HepG2 (cell line): ENCODE measurements around the gene GMPPA. TPM values are rescaled to one million over a fixed set of nuclear protein-coding genes. Genes with fewer than 3 reads are reported as not detected.

Experiments
- ATAC-seq: fragments of 200-7000 bp; cut with Tn5 transposase; 3 replicates; pipeline ENCODE4 v1.9.1; 2020; ENCODE audit warnings: mild to moderate bottlenecking, moderate library complexity
- BruUV-seq: library from RNA; stranded (reverse); fragments of 400-500 nt; replicated peaks from 2 replicates; lab custom pipeline; 2021; lab: Mats Ljungman, UMichigan
- CTCF ChIA-PET: fragments of 300-600 bp; formaldehyde crosslinking; extraction: SDS; loops from one replicate; lab custom pipeline; 2021; ENCODE audit warnings: low total read pairs, inconsistent platforms, low intra/inter-chr PET ratio; lab: Yijun Ruan, JAX
- POLR2A ChIA-PET: fragments of 350-600 bp; sonication (Branson Sonifier 250); formaldehyde crosslinking; loops from one replicate; lab custom pipeline; 2020; ENCODE audit warnings: antibody characterized with exemption, inconsistent platforms; lab: Yijun Ruan, JAX
- DNase-seq: peaks from one replicate; pipeline ENCODE4 v3.0.0-alpha.2; 2015; ENCODE audit warnings: low spot score
- FAIRE-seq: peaks from 3 replicates; lab custom pipeline; 2011; peaks lifted over from hg19 to GRCh38; lab: Jason Lieb, UNC
- H2AFZ ChIP-seq: one replicate; pipeline ENCODE4 v1.6.1; 2011; ENCODE audit warnings: low read length, inconsistent platforms
- H3K27ac ChIP-seq: fragments of 300-600 bp; 3 replicates; pipeline ENCODE4 v1.8.0; 2011; ENCODE audit warnings: mixed run types, mild to moderate bottlenecking, mixed read lengths, low read length, inconsistent platforms; ENCODE audit not compliant: insufficient read depth; ENCODE audit errors: extremely low read length
- H3K27me3 ChIP-seq, 2 experiments: fragments of 200-600 bp in 1 of 2; 2 replicates in 1 of 2; 3 replicates in 1 of 2; pipeline versions ENCODE4 v1.6.0 to v1.8.0; 2011; ENCODE audit warnings: low read length in 2 of 2, mild to moderate bottlenecking in 2 of 2, moderate library complexity in 2 of 2, inconsistent platforms in 1 of 2; ENCODE audit not compliant: insufficient read depth in 2 of 2, control insufficient read depth in 1 of 2
- H3K36me3 ChIP-seq, 2 experiments: fragments of 200-600 bp in 1 of 2; replicated peaks in 1 of 2; 2 replicates in 1 of 2; 3 replicates in 1 of 2; pipeline versions ENCODE4 v1.5.1 to v1.8.0; 2011; ENCODE audit warnings: low read length in 2 of 2, inconsistent platforms in 1 of 2; ENCODE audit not compliant: insufficient read depth in 2 of 2, control insufficient read depth in 1 of 2
- H3K4me1 ChIP-seq: 2 replicates; pipeline ENCODE4 v1.5.1; 2012; ENCODE audit warnings: low read length, inconsistent platforms; ENCODE audit not compliant: insufficient read depth
- H3K4me2 ChIP-seq: 2 replicates; pipeline ENCODE4 v1.6.0; 2011; ENCODE audit warnings: low read depth, low read length, inconsistent platforms
- H3K4me3 ChIP-seq, 3 experiments: fragments of 200-600 bp in 1 of 3; sonication (generic), shearing (Covaris generic) in 1 of 3; replicated peaks in 1 of 3; 2 replicates each; pipeline ENCODE4 v1.5.1; 2011 to 2016; ENCODE audit warnings: low read length in 3 of 3, inconsistent platforms in 2 of 3, low read depth in 2 of 3, mild to moderate bottlenecking in 2 of 3, control low read depth in 1 of 3, mixed read lengths in 1 of 3; ENCODE audit not compliant: insufficient read depth in 1 of 3
- H3K79me2 ChIP-seq: one replicate; pipeline ENCODE4 v1.6.1; 2011; ENCODE audit warnings: low read length, inconsistent platforms; ENCODE audit not compliant: insufficient read depth
- H3K9ac ChIP-seq: 2 replicates; pipeline ENCODE4 v1.6.0; 2011; ENCODE audit warnings: mild to moderate bottlenecking, low read depth, low read length, inconsistent platforms; ENCODE audit not compliant: insufficient read depth
- H3K9me3 ChIP-seq: 2 replicates; pipeline ENCODE4 v1.5.1; 2012; ENCODE audit warnings: mild to moderate bottlenecking, low read length
- H4K20me1 ChIP-seq: 2 replicates; pipeline ENCODE4 v1.6.0; 2011; ENCODE audit warnings: inconsistent platforms, mild to moderate bottlenecking, low read length, moderate library complexity; ENCODE audit not compliant: insufficient read depth
- AGO2 ChIP-seq: fragments of 200-400 bp; formaldehyde crosslinking; optimal IDR thresholded peaks from 2 replicates; pipeline ENCODE3; 2017; ENCODE audit warnings: mild to moderate bottlenecking, low read depth, low read length, moderate library complexity
- EZH2 ChIP-seq: conservative IDR thresholded peaks from 2 replicates; pipeline ENCODE4 v1.6.1; 2012; ENCODE audit warnings: mild to moderate bottlenecking, low read depth, low read length, moderate library complexity
- GATA4 ChIP-seq: sonication (generic); IDR thresholded peaks from 2 replicates; pipeline ENCODE4 v1.6.1; 2016; ENCODE audit warnings: antibody characterized with exemption, low read depth, borderline replicate concordance
- LCORL ChIP-seq, 2 experiments: fragments of 450-650 bp in 1 of 2; sonication (generic) in 1 of 2; formaldehyde crosslinking in 1 of 2; IDR thresholded peaks; 2 replicates each; pipeline versions ENCODE4 v1.5.0 to v1.6.1; 2017 to 2020; ENCODE audit warnings: antibody characterized with exemption in 1 of 2, missing genetic modification reagents in 1 of 2
- MTF2 ChIP-seq: sonication (generic); formaldehyde crosslinking; IDR thresholded peaks from 2 replicates; pipeline ENCODE4 v1.5.0; 2020; ENCODE audit warnings: missing genetic modification reagents, borderline replicate concordance
- THAP11 ChIP-seq: IDR thresholded peaks from 2 replicates; pipeline ENCODE4 v1.6.1; 2016; ENCODE audit warnings: missing biosample characterization, missing genetic modification reagents
- ZNF430 ChIP-seq: sonication (generic); formaldehyde crosslinking; IDR thresholded peaks from 2 replicates; pipeline ENCODE4 v1.9.0; 2021; ENCODE audit warnings: mild to moderate bottlenecking, missing genetic modification reagents
- ZNF564 ChIP-seq: sonication (generic); formaldehyde crosslinking; IDR thresholded peaks from 2 replicates; pipeline ENCODE4 v1.8.1; 2023; ENCODE audit warnings: mild to moderate bottlenecking, missing genetic modification reagents
- ZNF616 ChIP-seq: sonication (generic); formaldehyde crosslinking; IDR thresholded peaks from 2 replicates; pipeline ENCODE4 v1.5.0; 2020; ENCODE audit warnings: low read depth, mild to moderate bottlenecking, missing genetic modification reagents
- WGBS: methylation state at CpG from one replicate; pipeline ENCODE4 v1.1.6; 2017; ENCODE audit warnings: low lambda C conversion rate; 5-methylcytosine and 5-hydroxymethylcytosine counted together
- in situ Hi-C: cut with HindIII; loops from 2 replicates; pipeline ENCODE4 v1.10.0; 2017; ENCODE audit warnings: low pct_unique_long_range_greater_than_20kb; ENCODE audit not compliant: extremely low pct_ligation_motif_present
- intact Hi-C: fragments of 100-400 bp; cut with micrococcal nuclease; formaldehyde crosslinking; loops from one replicate; pipeline ENCODE4 v1.10.0; 2022; ENCODE audit not compliant: unreplicated experiment
- polyA plus RNA-seq, 8 experiments: library from polyadenylated mRNA; depleted of rRNA in 3 of 8; stranded (reverse) in 7 of 8; unstranded in 1 of 8; fragments of >200 nt; fragmentation: Illumina TruSeq in 4 of 8; extraction: Trizol in 4 of 8; gene quantifications; 2 replicates each; pipeline versions ENCODE4 v1.2.1 to v1.2.3, GENCODE V29; 2011 to 2016; ENCODE audit warnings: low read depth in 4 of 8, missing spikeins in 1 of 8, mixed read lengths in 1 of 8; ENCODE audit not compliant: insufficient read depth in 1 of 8
- total RNA-seq, 5 experiments: library from RNA; depleted of rRNA; stranded (reverse); fragments of >200 nt; fragmentation: Illumina TruSeq; extraction: Trizol; gene quantifications; 2 replicates each; pipeline ENCODE4 v1.2.3, GENCODE V29; 2016; ENCODE audit warnings: low read depth in 1 of 5
- TF ChIP-seq, protein P1 (sequence below): sonication (generic); formaldehyde crosslinking; IDR thresholded peaks from 2 replicates; pipeline ENCODE4 v1.5.0; 2020; ENCODE audit warnings: mild to moderate bottlenecking, missing genetic modification reagents, borderline replicate concordance
- TF ChIP-seq, protein P2 (sequence below), 2 experiments: sonication (generic) in 1 of 2; formaldehyde crosslinking in 1 of 2; IDR thresholded peaks; 2 replicates each; pipeline versions ENCODE4 v1.4.0 to v1.6.1; 2018 to 2020; ENCODE audit warnings: missing genetic modification reagents in 2 of 2, borderline replicate concordance in 1 of 2, low read depth in 1 of 2, mild to moderate bottlenecking in 1 of 2, missing biosample characterization in 1 of 2
- TF ChIP-seq, protein P3 (sequence below): fragments of 450-650 bp; IDR thresholded peaks from 2 replicates; pipeline ENCODE4 v1.6.1; 2017

GMPPA gene
- total and polyA plus RNA-seq, 2 of the 13 experiments (the other 11 are each of a cell fraction or from before 2014, with no cell fraction given): 81.1 to 106 TPM

DNA sequence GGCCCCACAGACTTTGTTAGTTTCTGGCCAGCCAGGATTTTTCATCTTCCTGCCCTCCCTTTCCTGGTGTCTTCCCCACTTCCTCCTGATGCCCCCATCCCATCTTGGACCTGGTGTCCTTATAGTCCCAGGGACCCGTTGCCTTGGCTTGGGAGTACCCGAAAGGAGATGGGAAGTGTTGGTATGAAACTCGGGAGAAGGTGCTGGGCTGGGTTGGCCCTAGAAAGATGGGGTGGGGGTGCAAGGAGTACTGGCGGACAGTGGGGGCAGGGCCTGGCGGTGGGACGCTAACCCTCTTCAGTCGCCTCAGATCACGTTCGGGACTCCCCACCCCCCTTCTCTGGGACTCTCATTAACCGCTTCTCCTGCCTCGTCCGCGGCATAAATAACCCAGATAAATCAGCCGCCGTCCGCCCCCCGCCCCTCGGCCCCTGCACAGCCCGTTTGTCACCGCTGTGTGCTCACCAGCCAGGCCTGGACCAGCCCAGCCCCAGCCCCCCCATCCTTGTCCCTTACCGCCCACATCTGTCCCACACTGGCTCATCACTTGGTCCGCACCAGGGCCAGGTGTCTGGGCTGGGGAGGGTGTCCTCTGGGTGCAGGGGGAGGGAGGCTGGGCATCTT, 11.9 kb downstream of the GMPPA start:
- WGBS: 25% methylated on average over 22 of the region's 22 CpGs
- Histone ChIP-seq H3K79me2 (no peaks in the 10 kb centered on the region), H3K27ac (no peak overlapping the region), H3K9me3 (no peaks in the 10 kb centered on the region), H3K4me3 (peak overlapping the region in 2 of 3 experiments; percentile 53 to 70; a peak in 3 of 6 replicates), H3K9ac (no peak overlapping the region), H3K27me3 (peaks cover 15 to 47% of the 10 kb centered on the region in 2 experiments), H2AFZ (no peak overlapping the region), H3K36me3 (peaks cover 7% of the 10 kb centered on the region in 2 experiments; a peak in 3 of 5 replicates), H3K4me1 (peaks cover 34% of the 10 kb centered on the region), H4K20me1 (peaks cover 11% of the 10 kb centered on the region; the same call in 1 of the 2 replicates), H3K4me2 (peak overlapping the region; percentile 96)
- no peak for ATAC-seq
- ChIA-PET CTCF (interaction anchor here (1.0 to 1.9 kb wide), 5 partner anchors 10 to 108 kb away, joined by 5 to 26 read pairs (median 8); a partner anchor contains a TSS), POLR2A (interaction anchor here (0.6 to 7.7 kb wide), 8 partner anchors 8 to 123 kb away, joined by 3 to 94 read pairs (median 6); partner anchors contain the start of genes DNPEP and GMPPA)
- in situ Hi-C loops: no loop called here
- intact Hi-C loops: loop anchor here (1.0 kb wide), 1 partner anchor 15 kb away; no protein-coding TSS in a partner anchor
- no TSS peak for BruUV-seq
- FAIRE-seq: no peak
- no peak for DNase-seq
- TF ChIP-seq EZH2 (peak; percentile 54), ZNF564 (CRISPR knock-in tag) (no peak), GATA4 (no peak), MTF2 (CRISPR knock-in tag) (0 out of 2 replicates have a peak, but pooled peaks have one; percentile 7), LCORL (IDR thresholded peaks at IDR 0.05) (no peak), LCORL (CRISPR knock-in tag; IDR thresholded peaks at IDR 0.05) (0 out of 2 replicates have a peak, but pooled peaks have one; percentile 8), ZNF616 (CRISPR knock-in tag) (no peak), AGO2 (peak; percentile 27), THAP11 (no peak), ZNF430 (CRISPR knock-in tag) (0 out of 2 replicates have a peak, but pooled peaks have one; percentile 2)
- TF ChIP-seq, protein P1, sequence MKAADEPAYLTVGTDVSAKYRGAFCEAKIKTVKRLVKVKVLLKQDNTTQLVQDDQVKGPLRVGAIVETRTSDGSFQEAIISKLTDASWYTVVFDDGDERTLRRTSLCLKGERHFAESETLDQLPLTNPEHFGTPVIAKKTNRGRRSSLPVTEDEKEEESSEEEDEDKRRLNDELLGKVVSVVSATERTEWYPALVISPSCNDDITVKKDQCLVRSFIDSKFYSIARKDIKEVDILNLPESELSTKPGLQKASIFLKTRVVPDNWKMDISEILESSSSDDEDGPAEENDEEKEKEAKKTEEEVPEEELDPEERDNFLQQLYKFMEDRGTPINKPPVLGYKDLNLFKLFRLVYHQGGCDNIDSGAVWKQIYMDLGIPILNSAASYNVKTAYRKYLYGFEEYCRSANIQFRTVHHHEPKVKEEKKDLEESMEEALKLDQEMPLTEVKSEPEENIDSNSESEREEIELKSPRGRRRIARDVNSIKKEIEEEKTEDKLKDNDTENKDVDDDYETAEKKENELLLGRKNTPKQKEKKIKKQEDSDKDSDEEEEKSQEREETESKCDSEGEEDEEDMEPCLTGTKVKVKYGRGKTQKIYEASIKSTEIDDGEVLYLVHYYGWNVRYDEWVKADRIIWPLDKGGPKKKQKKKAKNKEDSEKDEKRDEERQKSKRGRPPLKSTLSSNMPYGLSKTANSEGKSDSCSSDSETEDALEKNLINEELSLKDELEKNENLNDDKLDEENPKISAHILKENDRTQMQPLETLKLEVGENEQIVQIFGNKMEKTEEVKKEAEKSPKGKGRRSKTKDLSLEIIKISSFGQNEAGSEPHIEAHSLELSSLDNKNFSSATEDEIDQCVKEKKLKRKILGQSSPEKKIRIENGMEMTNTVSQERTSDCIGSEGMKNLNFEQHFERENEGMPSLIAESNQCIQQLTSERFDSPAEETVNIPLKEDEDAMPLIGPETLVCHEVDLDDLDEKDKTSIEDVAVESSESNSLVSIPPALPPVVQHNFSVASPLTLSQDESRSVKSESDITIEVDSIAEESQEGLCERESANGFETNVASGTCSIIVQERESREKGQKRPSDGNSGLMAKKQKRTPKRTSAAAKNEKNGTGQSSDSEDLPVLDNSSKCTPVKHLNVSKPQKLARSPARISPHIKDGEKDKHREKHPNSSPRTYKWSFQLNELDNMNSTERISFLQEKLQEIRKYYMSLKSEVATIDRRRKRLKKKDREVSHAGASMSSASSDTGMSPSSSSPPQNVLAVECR: peak; percentile 20; the same call in 1 of the 2 replicates
- TF ChIP-seq, protein P2, sequence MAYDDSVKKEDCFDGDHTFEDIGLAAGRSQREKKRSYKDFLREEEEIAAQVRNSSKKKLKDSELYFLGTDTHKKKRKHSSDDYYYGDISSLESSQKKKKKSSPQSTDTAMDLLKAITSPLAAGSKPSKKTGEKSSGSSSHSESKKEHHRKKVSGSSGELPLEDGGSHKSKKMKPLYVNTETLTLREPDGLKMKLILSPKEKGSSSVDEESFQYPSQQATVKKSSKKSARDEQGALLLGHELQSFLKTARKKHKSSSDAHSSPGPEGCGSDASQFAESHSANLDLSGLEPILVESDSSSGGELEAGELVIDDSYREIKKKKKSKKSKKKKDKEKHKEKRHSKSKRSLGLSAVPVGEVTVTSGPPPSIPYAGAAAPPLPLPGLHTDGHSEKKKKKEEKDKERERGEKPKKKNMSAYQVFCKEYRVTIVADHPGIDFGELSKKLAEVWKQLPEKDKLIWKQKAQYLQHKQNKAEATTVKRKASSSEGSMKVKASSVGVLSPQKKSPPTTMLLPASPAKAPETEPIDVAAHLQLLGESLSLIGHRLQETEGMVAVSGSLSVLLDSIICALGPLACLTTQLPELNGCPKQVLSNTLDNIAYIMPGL (CRISPR knock-in tag; IDR thresholded peaks at IDR 0.05; ENCODE audit: borderline replicate concordance in 1 of 2, low read depth in 1 of 2): peak in 1 of 2 experiments; percentile 11; a peak in 1 of 4 replicates
- TF ChIP-seq, protein P3, sequence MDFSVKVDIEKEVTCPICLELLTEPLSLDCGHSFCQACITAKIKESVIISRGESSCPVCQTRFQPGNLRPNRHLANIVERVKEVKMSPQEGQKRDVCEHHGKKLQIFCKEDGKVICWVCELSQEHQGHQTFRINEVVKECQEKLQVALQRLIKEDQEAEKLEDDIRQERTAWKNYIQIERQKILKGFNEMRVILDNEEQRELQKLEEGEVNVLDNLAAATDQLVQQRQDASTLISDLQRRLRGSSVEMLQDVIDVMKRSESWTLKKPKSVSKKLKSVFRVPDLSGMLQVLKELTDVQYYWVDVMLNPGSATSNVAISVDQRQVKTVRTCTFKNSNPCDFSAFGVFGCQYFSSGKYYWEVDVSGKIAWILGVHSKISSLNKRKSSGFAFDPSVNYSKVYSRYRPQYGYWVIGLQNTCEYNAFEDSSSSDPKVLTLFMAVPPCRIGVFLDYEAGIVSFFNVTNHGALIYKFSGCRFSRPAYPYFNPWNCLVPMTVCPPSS: no peak
